GM23248 (cell line): ENCODE results near the gene TPCN1. TPM values are rescaled to one million over a fixed set of nuclear protein-coding genes. Genes with fewer than 3 reads are reported as not detected.

Experiments
- DNase-seq: peaks from one replicate; pipeline ENCODE4 v3.0.0-alpha.2; 2015
- H2AFZ ChIP-seq: fragments of 200-600 bp; sonication (generic); 2 replicates; pipeline ENCODE4 v1.6.1; 2016; ENCODE audit warnings: antibody characterized with exemption
- H3F3A ChIP-seq: fragments of 200-600 bp; sonication (generic); 2 replicates; pipeline ENCODE4 v1.6.1; 2016; ENCODE audit warnings: mild to moderate bottlenecking, antibody characterized with exemption, mixed run types; ENCODE audit not compliant: insufficient read depth
- H3K27ac ChIP-seq: fragments of 200-600 bp; sonication (generic); 2 replicates; pipeline ENCODE4 v1.5.1; 2016; ENCODE audit warnings: mild to moderate bottlenecking
- H3K27me3 ChIP-seq: fragments of 200-600 bp; sonication (generic); replicated peaks from 2 replicates; pipeline ENCODE4 v1.6.1; 2016; ENCODE audit warnings: mild to moderate bottlenecking; ENCODE audit not compliant: insufficient read depth
- H3K36me3 ChIP-seq: fragments of 200-600 bp; sonication (generic); 2 replicates; pipeline ENCODE4 v1.6.1; 2016; ENCODE audit warnings: low read depth, mild to moderate bottlenecking
- H3K4me1 ChIP-seq: fragments of 200-600 bp; sonication (generic); 2 replicates; pipeline ENCODE4 v1.6.1; 2016; ENCODE audit warnings: mild to moderate bottlenecking; ENCODE audit not compliant: insufficient read depth
- H3K4me2 ChIP-seq: fragments of 200-600 bp; sonication (generic); one replicate; pipeline ENCODE4 v1.6.1; 2016; ENCODE audit warnings: mild to moderate bottlenecking; ENCODE audit not compliant: unreplicated experiment
- H3K4me3 ChIP-seq: fragments of 200-600 bp; sonication (generic); 2 replicates; pipeline ENCODE4 v1.5.1; 2016; ENCODE audit warnings: mild to moderate bottlenecking
- H3K79me2 ChIP-seq: fragments of 200-600 bp; sonication (generic); 2 replicates; pipeline ENCODE4 v1.6.1; 2016; ENCODE audit warnings: mild to moderate bottlenecking; ENCODE audit not compliant: insufficient read depth
- H3K9ac ChIP-seq: fragments of 200-600 bp; sonication (generic); 2 replicates; pipeline ENCODE4 v1.6.1; 2016; ENCODE audit warnings: mild to moderate bottlenecking
- H3K9me2 ChIP-seq: fragments of 200-600 bp; sonication (generic); 2 replicates; pipeline ENCODE4 v1.6.1; 2016; ENCODE audit warnings: mixed run types, mild to moderate bottlenecking, moderate library complexity; ENCODE audit not compliant: insufficient read depth
- H3K9me3 ChIP-seq: fragments of 200-600 bp; sonication (generic); one replicate; pipeline ENCODE4 v1.6.1; 2017; ENCODE audit warnings: low read depth
- H4K20me1 ChIP-seq: fragments of 200-600 bp; sonication (generic); 2 replicates; pipeline ENCODE4 v1.6.0; 2016; ENCODE audit not compliant: insufficient read depth
- EZH2 ChIP-seq: fragments of 200-600 bp; sonication (generic); IDR thresholded peaks from 2 replicates; pipeline ENCODE4 v1.6.1; 2018; ENCODE audit warnings: antibody characterized with exemption, mild to moderate bottlenecking; ENCODE audit not compliant: insufficient read depth, poor library complexity, severe bottlenecking
- EZH2phosphoT487 ChIP-seq: fragments of 200-600 bp; sonication (generic); IDR thresholded peaks from 2 replicates; pipeline ENCODE4 v1.6.1; 2018; ENCODE audit warnings: antibody characterized with exemption, moderate library complexity, mild to moderate bottlenecking, low read depth; ENCODE audit not compliant: insufficient read depth
- WGBS, 2 experiments: methylation state at CpG; one replicate each; pipeline ENCODE4 v1.1.6; 2015 to 2017; ENCODE audit warnings: low lambda C conversion rate in 2 of 2, low coverage in 1 of 2; ENCODE audit errors: missing lambda C conversion rate in 2 of 2; 5-methylcytosine and 5-hydroxymethylcytosine counted together
- in situ Hi-C: fragments of 300-500 bp; cut with MboI; formaldehyde crosslinking; loops from 2 replicates; pipeline ENCODE4 v1.15.0; 2020
- polyA plus RNA-seq: library from polyadenylated mRNA; unstranded; fragments of >200 nt; fragmentation: Nextera tagmentation; extraction: Ambion mirVana; gene quantifications from 2 replicates; pipeline ENCODE4 v1.2.1, GENCODE V29; 2016
- total RNA-seq: library from RNA; depleted of rRNA; stranded (reverse); fragments of >200 nt; shearing (Covaris generic); gene quantifications from 2 replicates; pipeline ENCODE4 v1.2.3, GENCODE V29; 2014

Gene TPCN1
- total and polyA plus RNA-seq, 2 experiments from 2014 or later, result 9.0 to 15.9 TPM

DNA sequence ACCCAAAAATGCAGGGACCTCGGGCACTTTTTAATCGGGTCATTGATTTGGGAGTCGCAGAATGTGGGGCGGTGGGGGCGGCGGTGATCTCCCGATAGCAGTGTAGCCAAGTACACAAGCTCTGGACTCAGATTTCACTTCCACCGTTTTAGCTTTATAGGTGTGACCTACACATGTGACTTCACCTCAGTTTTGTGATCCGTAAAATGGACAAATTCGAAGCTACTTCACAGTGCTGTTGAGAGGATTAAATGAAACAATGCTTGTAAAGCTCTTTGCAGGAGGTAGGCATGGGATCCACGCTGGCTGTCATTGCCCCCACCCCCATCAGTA lies 35.3 kb upstream of the TPCN1 start:
- Histone ChIP-seq H4K20me1 (no peaks in the 10 kb centered on the region), H3F3A (no peaks in the 10 kb centered on the region), H3K4me1 (peaks cover 3% of the 10 kb centered on the region; the same call in 1 of the 2 replicates), H2AFZ (peak overlapping the region; percentile 84), H3K9ac (peak overlapping the region; percentile 97), H3K9me3 (no peaks in the 10 kb centered on the region), H3K4me2 (peak overlapping the region; percentile 90), H3K79me2 (peaks cover 52% of the 10 kb centered on the region), H3K9me2 (no peaks in the 10 kb centered on the region), H3K27me3 (no peaks in the 10 kb centered on the region), H3K4me3 (peak overlapping the region; percentile 81), H3K27ac (peak overlapping the region; percentile 93), H3K36me3 (no peaks in the 10 kb centered on the region)
- TF ChIP-seq EZH2phosphoT487, result no peak
- no peak for TF ChIP-seq EZH2
- DNase-seq, result peak; percentile 43
- in situ Hi-C loops, result no loop called here
- WGBS, 2 experiments, result 3% methylated on average over 11 of the region's 11 CpGs

DNA sequence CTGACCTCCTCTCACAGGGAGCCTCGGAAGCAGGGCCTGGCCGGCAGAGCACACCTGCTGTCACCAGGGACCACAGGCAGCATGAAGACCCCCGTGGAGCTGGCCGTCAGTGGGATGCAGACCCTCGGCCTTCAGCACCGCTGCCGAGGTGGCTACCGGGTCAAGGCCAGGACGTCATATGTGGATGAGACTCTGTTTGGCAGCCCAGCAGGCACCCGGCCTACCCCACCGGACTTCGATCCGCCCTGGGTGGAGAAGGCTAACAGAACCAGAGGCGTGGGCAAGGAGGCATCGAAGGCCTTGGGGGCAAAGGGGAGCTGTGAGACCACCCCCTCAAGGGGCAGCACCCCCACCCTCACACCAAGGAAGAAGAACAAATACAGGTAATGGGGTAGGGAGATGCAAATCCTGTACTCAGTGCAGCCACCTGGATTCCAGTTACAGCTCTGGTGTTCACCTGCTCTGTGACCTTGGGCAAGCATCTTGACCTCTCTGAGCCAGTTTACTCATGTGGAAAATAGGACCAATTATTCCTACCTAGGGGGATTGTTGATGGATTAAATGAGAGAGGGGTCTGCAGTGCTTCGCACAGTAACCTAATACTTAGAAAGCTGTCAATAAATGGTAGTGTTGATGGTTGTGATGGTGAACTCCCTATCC lies 34.5 kb upstream of the TPCN1 start:
- H3K4me3 ChIP-seq, result peak overlapping the region; percentile 81; the same call in 1 of the 2 replicates
- in situ Hi-C loops, result no loop called here
- no peaks in the 10 kb centered on the region for H3K36me3 ChIP-seq
- H3K4me2 ChIP-seq, result peak overlapping the region; percentile 90
- 69 to 70% methylated on average over 14 to 16 of the region's 16 CpGs for WGBS, 2 experiments
- no peak overlapping the region for H2AFZ ChIP-seq
- no peaks in the 10 kb centered on the region for H3K27me3 ChIP-seq
- 0 out of 2 replicates have a peak, but pooled peaks cover under 1% of the 10 kb centered on the region for H3F3A ChIP-seq
- peaks cover 44% of the 10 kb centered on the region for H3K79me2 ChIP-seq
- H3K9me3 ChIP-seq, result no peaks in the 10 kb centered on the region
- H3K4me1 ChIP-seq, result peaks cover 3% of the 10 kb centered on the region; the same call in 1 of the 2 replicates
- DNase-seq, result no peak
- H3K27ac ChIP-seq, result no peak overlapping the region
- no peaks in the 10 kb centered on the region for H3K9me2 ChIP-seq
- H3K9ac ChIP-seq, result peak overlapping the region; percentile 97
- no peaks in the 10 kb centered on the region for H4K20me1 ChIP-seq
- TF ChIP-seq EZH2phosphoT487, result no peak
- TF ChIP-seq EZH2, result no peak

DNA sequence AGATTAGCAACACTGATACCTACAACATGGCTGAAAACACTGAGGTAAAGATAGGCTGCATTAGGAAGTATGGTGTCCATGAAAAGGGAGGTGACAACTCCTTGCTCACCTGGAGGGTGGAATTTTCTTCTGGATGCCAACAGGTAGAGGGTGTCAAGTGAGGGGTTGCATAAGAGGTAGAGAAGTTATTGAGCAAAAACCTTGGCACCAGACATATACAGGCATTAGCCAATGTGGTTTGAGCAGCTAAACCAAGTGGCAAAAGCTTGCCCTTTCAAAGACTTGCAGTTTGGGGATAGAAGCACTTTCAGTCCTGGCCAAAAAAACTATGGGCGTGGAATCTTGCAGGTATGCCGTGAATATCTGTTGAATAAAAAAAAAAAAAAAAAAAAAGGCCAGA lies 31.9 kb upstream of the TPCN1 start:
- H3K4me3 ChIP-seq, result no peak overlapping the region
- no peak overlapping the region for H3K4me2 ChIP-seq
- no peak overlapping the region for H3K9ac ChIP-seq
- no peaks in the 10 kb centered on the region for H4K20me1 ChIP-seq
- in situ Hi-C loops, result no loop called here
- H3K9me3 ChIP-seq, result no peaks in the 10 kb centered on the region
- peaks cover 18% of the 10 kb centered on the region for H3K79me2 ChIP-seq
- DNase-seq, result no peak
- no peak for TF ChIP-seq EZH2
- H3F3A ChIP-seq, result peaks cover 22% of the 10 kb centered on the region
- H3K27ac ChIP-seq, result no peak overlapping the region
- H3K4me1 ChIP-seq, result peaks cover 15% of the 10 kb centered on the region
- no peaks in the 10 kb centered on the region for H3K9me2 ChIP-seq
- no peak overlapping the region for H2AFZ ChIP-seq
- 96 to 100% methylated on average over 2 of the region's 2 CpGs for WGBS, 2 experiments
- no peaks in the 10 kb centered on the region for H3K27me3 ChIP-seq
- 0 out of 2 replicates have a peak, but pooled peaks cover 6% of the 10 kb centered on the region for H3K36me3 ChIP-seq

DNA sequence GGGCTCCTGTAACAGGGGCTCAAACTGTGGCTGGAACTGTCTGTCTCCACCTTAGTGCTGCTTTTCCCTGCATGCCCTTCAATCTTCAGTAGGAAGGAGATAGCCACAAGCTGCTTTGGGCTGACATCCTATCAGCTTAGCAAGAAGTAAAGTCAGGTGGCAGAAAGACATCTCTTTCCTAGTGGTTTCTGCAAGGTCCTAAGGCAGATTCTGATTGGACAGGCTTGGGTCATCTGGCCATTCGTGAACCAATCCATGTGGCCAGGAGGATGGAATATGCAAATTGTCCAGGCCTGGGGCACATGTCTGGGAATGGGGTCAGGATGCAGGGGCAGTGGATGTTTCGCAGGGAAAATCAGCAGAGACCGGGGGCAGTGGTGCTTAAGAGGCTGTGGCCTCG lies 30.5 kb upstream of the TPCN1 start:
- 91 to 95% methylated on average over 4 of the region's 4 CpGs for WGBS, 2 experiments
- no peak for TF ChIP-seq EZH2
- TF ChIP-seq EZH2phosphoT487, result no peak
- H2AFZ ChIP-seq, result no peak overlapping the region
- no peaks in the 10 kb centered on the region for H3K9me2 ChIP-seq
- peaks cover 30% of the 10 kb centered on the region for H3F3A ChIP-seq
- H3K27ac ChIP-seq, result no peak overlapping the region
- peaks cover 17% of the 10 kb centered on the region for H3K79me2 ChIP-seq
- H3K9ac ChIP-seq, result no peak overlapping the region
- H3K36me3 ChIP-seq, result 0 out of 2 replicates have a peak, but pooled peaks cover 6% of the 10 kb centered on the region
- no peak overlapping the region for H3K4me3 ChIP-seq
- no peak overlapping the region for H3K4me2 ChIP-seq
- DNase-seq, result peak; percentile 28
- H3K9me3 ChIP-seq, result no peaks in the 10 kb centered on the region
- peaks cover 25% of the 10 kb centered on the region for H3K4me1 ChIP-seq
- in situ Hi-C loops, result loop anchor here (10.0 kb wide), 2 partner anchors 234 to 724 kb away; partner anchors contain the start of gene SDSL
- no peaks in the 10 kb centered on the region for H4K20me1 ChIP-seq
- no peaks in the 10 kb centered on the region for H3K27me3 ChIP-seq
